ENCODE measurements around the gene CCDC15. TPM values are rescaled to one million over a fixed set of nuclear protein-coding genes. Genes with fewer than 3 reads are reported as not detected.
"Not testable (repeated sequence)": the region's sequence is repeated elsewhere in the genome, so short reads cannot be mapped to it uniquely, and the experiment has no call there.

The CCDC15 gene
- total and polyA plus RNA-seq, 2 of the 13 experiments (the other 11 are each of a cell fraction or from before 2014, with no cell fraction given) = 2.2 to 4.6 TPM

DNA sequence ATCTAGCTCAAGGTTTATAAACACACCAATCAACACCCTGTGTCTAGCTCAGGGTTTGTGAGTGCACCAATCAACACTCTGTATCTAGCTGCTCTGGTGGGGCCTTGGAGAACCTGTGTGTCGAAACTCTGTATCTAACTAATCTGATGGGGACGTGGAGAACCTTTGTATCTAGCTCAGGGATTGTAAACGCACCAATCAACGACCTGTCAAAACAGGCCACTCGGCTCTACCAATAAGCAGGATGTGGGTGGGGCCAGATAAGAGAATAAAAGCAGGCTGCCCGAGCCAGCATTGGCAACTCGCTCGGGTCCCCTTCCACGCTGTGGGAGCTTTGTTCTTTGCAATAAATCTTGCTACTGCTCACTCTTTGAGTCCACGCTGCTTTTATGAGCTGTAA, 136.1 kb downstream of the CCDC15 start:
- H3K9ac ChIP-seq (ENCODE audit: insufficient read depth, low read depth, low read length); DNase-seq (ENCODE audit: low spot score); ATAC-seq; H3K9me3 ChIP-seq (ENCODE audit: low read length); FAIRE-seq; H2AFZ ChIP-seq (ENCODE audit: low read length); H4K20me1 ChIP-seq (ENCODE audit: insufficient read depth, low read length); BruUV-seq (replicated peaks); H3K27ac ChIP-seq (ENCODE audit: extremely low read length, insufficient read depth, low read length); H3K4me3 ChIP-seq (replicated peaks in 1 of 3; ENCODE audit: insufficient read depth in 1 of 3, low read depth in 2 of 3, low read length in 3 of 3); intact Hi-C loops (cut with micrococcal nuclease; ENCODE audit: unreplicated experiment); H3K27me3 ChIP-seq (ENCODE audit: control insufficient read depth in 1 of 2, insufficient read depth in 2 of 2, low read length in 2 of 2); H3K4me2 ChIP-seq (ENCODE audit: low read depth, low read length); H3K79me2 ChIP-seq (ENCODE audit: insufficient read depth, low read length); H3K36me3 ChIP-seq (replicated peaks in 1 of 2; ENCODE audit: control insufficient read depth in 1 of 2, insufficient read depth in 2 of 2, low read length in 2 of 2): not testable (repeated sequence)
- in situ Hi-C loops (cut with HindIII; ENCODE audit: extremely low pct_ligation_motif_present, low pct_unique_long_range_greater_than_20kb) = loop anchor here (5.0 kb wide), 1 partner anchor 52 kb away; no protein-coding TSS in a partner anchor
- WGBS (ENCODE audit: low lambda C conversion rate) = 70% methylated on average over 9 of the region's 10 CpGs
- peaks cover 18% of the 10 kb centered on the region for H3K4me1 ChIP-seq (ENCODE audit: insufficient read depth, low read length)
- peak; percentile 30; the same call in 1 of the 2 replicates for TF ChIP-seq NFYC (CRISPR knock-in tag; IDR thresholded peaks at IDR 0.05)
- peak; percentile 45; the same call in 1 of the 2 replicates for TF ChIP-seq NFYB (CRISPR knock-in tag; IDR thresholded peaks at IDR 0.05)
- POLR2A ChIA-PET = interaction anchor here (1.7 kb wide), 1 partner anchor 34 kb away, joined by 7 read pairs; no protein-coding TSS in a partner anchor
- CTCF ChIA-PET (ENCODE audit: low intra/inter-chr PET ratio, low total read pairs) = interaction anchor here (1.9 to 2.0 kb wide), 2 partner anchors 24 to 34 kb away, joined by 7 to 9 read pairs; no protein-coding TSS in a partner anchor

DNA sequence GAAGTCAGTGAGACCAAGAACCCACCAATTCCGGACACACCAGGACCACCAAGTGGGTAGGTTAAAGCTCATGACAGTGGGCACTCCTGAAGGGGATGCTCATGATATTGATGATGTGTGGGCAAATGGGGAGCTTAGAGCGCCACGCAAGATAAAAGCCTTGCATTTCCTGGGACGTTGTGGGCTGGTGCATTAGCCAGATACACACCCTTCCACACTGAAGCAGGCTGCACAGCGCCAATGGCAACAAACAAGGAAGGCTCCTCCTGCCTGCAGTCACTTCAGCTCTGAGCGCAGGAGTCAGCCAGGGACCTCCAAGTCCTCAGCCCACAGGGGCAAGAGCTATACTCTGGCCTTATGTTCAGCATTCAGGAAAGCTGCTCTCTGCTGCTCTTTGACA, 136.8 kb downstream of the CCDC15 start:
- H3K9ac ChIP-seq (ENCODE audit: insufficient read depth, low read depth, low read length) = no peak overlapping the region
- ATAC-seq = peak; percentile 12; the same call in 2 of the 3 replicates
- FAIRE-seq = no peak
- H3K9me3 ChIP-seq (ENCODE audit: low read length) = no peaks in the 10 kb centered on the region
- BruUV-seq (replicated peaks) = TSS peak; percentile 81
- H3K79me2 ChIP-seq (ENCODE audit: insufficient read depth, low read length) = no peaks in the 10 kb centered on the region
- no peak overlapping the region for H3K4me2 ChIP-seq (ENCODE audit: low read depth, low read length)
- DNase-seq (ENCODE audit: low spot score) = no peak
- intact Hi-C loops (cut with micrococcal nuclease; ENCODE audit: unreplicated experiment) = loop anchor here (1.0 kb wide), 5 partner anchors 23 to 257 kb away; no protein-coding TSS in a partner anchor
- no peak overlapping the region for H2AFZ ChIP-seq (ENCODE audit: low read length)
- 60% methylated on average over 1 of the region's 6 CpGs for WGBS (ENCODE audit: low lambda C conversion rate)
- H3K27ac ChIP-seq (ENCODE audit: extremely low read length, insufficient read depth, low read length) = no peak overlapping the region
- no peaks in the 10 kb centered on the region for H3K27me3 ChIP-seq (ENCODE audit: control insufficient read depth in 1 of 2, insufficient read depth in 2 of 2, low read length in 2 of 2)
- H3K4me3 ChIP-seq (replicated peaks in 1 of 3; ENCODE audit: insufficient read depth in 1 of 3, low read depth in 2 of 3, low read length in 3 of 3) = no peak overlapping the region
- CTCF ChIA-PET (ENCODE audit: low intra/inter-chr PET ratio, low total read pairs) = interaction anchor here (1.3 to 2.1 kb wide), 6 partner anchors 22 to 258 kb away, joined by 7 to 11 read pairs (median 8); no protein-coding TSS in a partner anchor
- in situ Hi-C loops (cut with HindIII; ENCODE audit: extremely low pct_ligation_motif_present, low pct_unique_long_range_greater_than_20kb) = loop anchor here (5.0 kb wide), 1 partner anchor 51 kb away; no protein-coding TSS in a partner anchor
- H3K36me3 ChIP-seq (replicated peaks in 1 of 2; ENCODE audit: control insufficient read depth in 1 of 2, insufficient read depth in 2 of 2, low read length in 2 of 2) = no peaks in the 10 kb centered on the region
- POLR2A ChIA-PET = interaction anchor here (0.9 to 1.7 kb wide), 5 partner anchors 8 to 137 kb away, joined by 3 to 7 read pairs (median 4); partner anchors contain the start of gene TMEM218
- no peaks in the 10 kb centered on the region for H4K20me1 ChIP-seq (ENCODE audit: insufficient read depth, low read length)
- H3K4me1 ChIP-seq (ENCODE audit: insufficient read depth, low read length) = peaks cover 14% of the 10 kb centered on the region
- TF ChIP-seq KAT8 (CRISPR knock-in tag; IDR thresholded peaks at IDR 0.05) (no peak), ZBTB40 (IDR thresholded peaks at IDR 0.05) (no peak), ZBTB40 (CRISPR knock-in tag; IDR thresholded peaks at IDR 0.05) (no peak), ZNF441 (CRISPR knock-in tag; IDR thresholded peaks at IDR 0.05; ENCODE audit: borderline replicate concordance) (no peak)

All from HepG2 (cell line).